Measurements from ENCODE around the gene SGCA.

The SGCA gene

DNA sequence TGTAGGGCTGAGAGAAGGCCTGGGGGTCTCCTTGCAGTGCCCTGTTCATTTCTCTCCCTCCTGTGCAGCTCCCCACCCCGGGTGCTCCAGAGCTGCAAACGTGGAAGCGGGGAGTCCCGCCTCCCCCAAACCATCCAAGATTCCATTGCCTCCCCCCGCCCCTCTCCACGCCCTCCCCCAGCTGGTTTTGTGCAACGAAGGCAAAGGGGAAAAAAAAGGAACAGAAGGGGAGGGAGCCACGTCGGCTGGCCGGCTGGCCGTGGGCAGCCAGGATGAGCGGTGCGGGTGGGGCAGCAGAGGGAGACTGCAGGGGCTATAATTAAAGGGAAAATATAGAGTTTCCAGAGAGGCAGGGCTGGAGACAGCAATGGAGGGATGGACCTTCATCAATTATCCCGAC, 37.3 kb downstream of the SGCA start:
- no peak for DNase-seq (ENCODE audit: low read depth, low spot score)
- no peaks in the 10 kb centered on the region for H3K9me3 ChIP-seq (ENCODE audit: low read depth, low read length)
- TF ChIP-seq EZH2 (IDR thresholded peaks at IDR 0.05) (no peak), POLR2AphosphoS5 (IDR thresholded peaks at IDR 0.05; ENCODE audit: borderline replicate concordance, low read depth, low read length) (no peak)
- H3K4me3 ChIP-seq: no peak overlapping the region
- H3K36me3 ChIP-seq (ENCODE audit: insufficient read depth, low read length): no peaks in the 10 kb centered on the region; the same call in 1 of the 2 replicates
- H3K27ac ChIP-seq: no peak overlapping the region
- H3K9ac ChIP-seq (ENCODE audit: insufficient read length): no peak overlapping the region

DNA sequence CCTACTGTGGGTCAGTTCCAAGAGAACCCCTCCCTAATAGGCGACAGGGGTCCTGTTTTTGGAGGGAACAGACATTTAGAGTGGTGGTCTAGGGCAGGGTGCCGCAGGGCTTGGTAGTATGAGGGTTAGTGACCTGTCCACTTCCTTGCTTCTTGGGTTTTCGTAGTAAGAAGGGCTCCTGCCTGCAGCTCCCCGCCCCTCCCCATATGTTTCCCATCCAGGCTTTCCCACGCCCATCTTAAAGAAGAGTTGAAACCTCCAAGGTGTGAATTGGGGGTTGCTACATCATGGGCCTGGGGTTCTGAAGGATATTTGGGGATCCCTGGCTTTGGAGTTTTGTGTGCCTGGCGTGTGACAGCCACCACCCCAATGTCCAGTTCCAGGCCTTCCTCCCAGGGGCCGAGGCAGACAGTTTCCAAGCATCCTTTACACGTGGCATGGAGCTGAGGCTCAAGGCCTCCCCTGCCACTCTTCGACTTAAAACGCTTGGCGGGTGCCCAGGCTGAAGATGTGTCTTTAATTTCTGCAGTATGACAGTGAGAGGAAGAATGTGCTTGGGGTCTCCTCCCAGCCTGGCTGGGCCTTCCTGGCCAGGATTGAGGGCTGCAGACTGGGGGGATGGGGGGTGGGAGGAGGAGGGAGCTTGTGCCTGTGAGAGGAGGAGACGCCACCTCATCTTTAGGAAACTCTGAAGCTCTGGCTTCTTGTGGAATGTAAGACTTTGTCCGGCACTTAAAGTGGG, 38.0 kb downstream of the SGCA start:
- Histone ChIP-seq H3K27ac (no peak overlapping the region), H3K9me3 (ENCODE audit: low read depth, low read length) (no peaks in the 10 kb centered on the region), H3K36me3 (ENCODE audit: insufficient read depth, low read length) (no peaks in the 10 kb centered on the region), H3K9ac (ENCODE audit: insufficient read length) (no peak overlapping the region), H3K4me3 (no peak overlapping the region)
- DNase-seq (ENCODE audit: low read depth, low spot score): no peak
- TF ChIP-seq EZH2 (IDR thresholded peaks at IDR 0.05): no peak
- TF ChIP-seq FOXP2 (optimal IDR thresholded peaks at IDR 0.05; ENCODE audit: control extremely low read depth, extremely low read length, insufficient read depth): no peak
- no peak for TF ChIP-seq POLR2AphosphoS5 (IDR thresholded peaks at IDR 0.05; ENCODE audit: borderline replicate concordance, low read depth, low read length)

DNA sequence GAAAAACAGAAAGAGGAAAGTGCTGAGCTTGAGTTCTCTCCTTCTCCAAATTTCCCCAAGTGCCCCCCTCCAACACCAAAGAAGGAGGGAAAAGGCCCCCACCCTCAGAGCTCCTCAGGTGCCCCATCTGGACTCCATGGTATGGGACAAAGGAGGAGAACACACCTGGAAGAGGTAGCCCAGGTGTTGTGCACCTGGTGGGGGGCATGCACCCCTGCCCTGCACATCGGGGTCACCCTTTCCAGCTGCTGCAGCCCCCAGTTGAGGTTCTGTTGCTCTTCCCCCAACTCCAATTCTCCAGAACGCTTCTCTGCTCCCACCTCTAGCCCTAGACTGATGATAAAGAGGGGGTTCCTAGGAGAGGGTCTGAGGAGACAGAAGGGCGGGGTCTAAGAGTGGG, 38.6 kb downstream of the SGCA start:
- TF ChIP-seq EZH2 (IDR thresholded peaks at IDR 0.05): no peak
- no peak for TF ChIP-seq POLR2AphosphoS5 (IDR thresholded peaks at IDR 0.05; ENCODE audit: borderline replicate concordance, low read depth, low read length)
- no peak for DNase-seq (ENCODE audit: low read depth, low spot score)
- Histone ChIP-seq H3K9me3 (ENCODE audit: low read depth, low read length) (no peaks in the 10 kb centered on the region), H3K4me3 (no peak overlapping the region), H3K27ac (no peak overlapping the region), H3K36me3 (ENCODE audit: insufficient read depth, low read length) (no peaks in the 10 kb centered on the region), H3K9ac (ENCODE audit: insufficient read length) (no peak overlapping the region)

DNA sequence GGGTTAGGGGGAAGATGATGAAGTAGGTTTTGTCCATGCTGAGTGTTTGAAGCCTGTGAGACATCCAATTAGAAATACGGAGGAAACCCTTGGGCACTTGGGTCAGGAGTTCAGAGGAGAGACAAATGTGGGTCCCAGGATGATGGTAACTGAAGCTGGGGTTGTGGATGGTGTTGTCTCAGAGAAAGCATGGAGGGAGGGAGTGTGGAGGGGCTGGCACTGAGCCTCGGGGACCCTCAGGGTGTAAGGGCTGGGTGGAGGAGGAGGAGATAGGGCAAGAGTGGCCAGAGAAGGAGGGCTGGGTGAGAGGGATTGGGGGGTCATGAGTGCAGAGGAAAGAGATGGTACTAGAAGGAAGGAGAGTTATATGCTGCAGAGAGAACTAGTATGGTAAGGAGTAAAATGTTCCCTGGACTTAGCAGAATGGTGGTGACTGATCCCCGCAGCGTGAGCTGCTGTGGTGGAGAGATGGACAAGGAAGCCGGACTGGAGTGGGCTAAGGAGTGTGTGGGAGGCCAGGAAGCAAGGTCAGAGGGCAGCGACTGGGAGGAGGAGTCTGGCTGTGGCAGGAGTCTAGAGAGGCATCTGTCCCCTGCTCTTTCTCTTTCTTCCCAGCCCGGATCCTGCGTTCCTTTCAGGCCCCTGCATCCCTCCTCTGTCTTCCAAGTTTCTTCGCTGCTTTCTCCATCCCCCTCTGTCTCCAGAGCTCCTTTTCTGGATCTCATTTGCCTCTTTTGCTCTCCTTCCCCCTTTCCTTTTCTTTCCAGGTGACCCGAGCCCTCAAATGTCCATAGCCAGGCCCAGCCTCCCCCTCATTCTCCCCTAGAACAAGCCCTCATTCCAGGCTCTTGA, 39.5 kb downstream of the SGCA start:
- TF ChIP-seq POLR2AphosphoS5 (IDR thresholded peaks at IDR 0.05; ENCODE audit: borderline replicate concordance, low read depth, low read length): no peak
- TF ChIP-seq EZH2 (IDR thresholded peaks at IDR 0.05): no peak
- no peak for TF ChIP-seq FOXP2 (optimal IDR thresholded peaks at IDR 0.05; ENCODE audit: control extremely low read depth, extremely low read length, insufficient read depth)
- H3K4me3 ChIP-seq: no peak overlapping the region
- H3K9me3 ChIP-seq (ENCODE audit: low read depth, low read length): no peaks in the 10 kb centered on the region
- no peak overlapping the region for H3K27ac ChIP-seq
- H3K9ac ChIP-seq (ENCODE audit: insufficient read length): no peak overlapping the region
- H3K36me3 ChIP-seq (ENCODE audit: insufficient read depth, low read length): no peaks in the 10 kb centered on the region
- DNase-seq (ENCODE audit: low read depth, low spot score): no peak

DNA sequence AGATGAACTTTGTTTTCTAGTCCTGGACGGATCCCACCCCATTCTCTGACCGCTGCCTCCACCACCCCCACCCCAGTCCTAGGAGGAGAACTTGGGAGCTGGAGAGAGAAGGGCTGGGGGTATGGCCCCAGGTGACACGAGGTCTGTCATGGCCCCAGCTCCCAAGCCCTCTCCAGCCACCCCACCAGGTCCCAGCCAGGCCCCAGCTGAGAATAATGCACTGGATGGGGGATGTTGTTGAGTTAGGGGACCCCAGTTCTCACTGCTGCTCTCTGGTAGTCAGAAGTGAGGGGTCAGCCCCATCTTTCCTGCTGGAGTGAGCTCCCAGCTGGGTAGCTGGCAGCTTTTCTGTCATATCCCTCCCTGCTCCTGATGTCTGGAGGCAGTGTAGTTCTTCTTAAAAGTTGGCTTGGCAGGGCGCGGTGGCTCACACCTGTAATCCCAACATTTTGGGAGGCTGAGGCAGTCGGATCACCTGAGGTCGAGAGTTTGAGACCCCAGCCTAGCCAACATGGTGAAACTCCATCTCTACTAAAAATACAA, 40.2 kb downstream of the SGCA start:
- H3K36me3 ChIP-seq (ENCODE audit: insufficient read depth, low read length): no peaks in the 10 kb centered on the region
- no peak overlapping the region for H3K4me3 ChIP-seq
- H3K27ac ChIP-seq: no peak overlapping the region
- no peak overlapping the region for H3K9ac ChIP-seq (ENCODE audit: insufficient read length)
- DNase-seq (ENCODE audit: low read depth, low spot score): no peak
- H3K9me3 ChIP-seq (ENCODE audit: low read depth, low read length): no peaks in the 10 kb centered on the region
- TF ChIP-seq POLR2AphosphoS5 (IDR thresholded peaks at IDR 0.05; ENCODE audit: borderline replicate concordance, low read depth, low read length) (no peak), EZH2 (IDR thresholded peaks at IDR 0.05) (no peak), FOXP2 (optimal IDR thresholded peaks at IDR 0.05; ENCODE audit: control extremely low read depth, extremely low read length, insufficient read depth) (no peak)

DNA sequence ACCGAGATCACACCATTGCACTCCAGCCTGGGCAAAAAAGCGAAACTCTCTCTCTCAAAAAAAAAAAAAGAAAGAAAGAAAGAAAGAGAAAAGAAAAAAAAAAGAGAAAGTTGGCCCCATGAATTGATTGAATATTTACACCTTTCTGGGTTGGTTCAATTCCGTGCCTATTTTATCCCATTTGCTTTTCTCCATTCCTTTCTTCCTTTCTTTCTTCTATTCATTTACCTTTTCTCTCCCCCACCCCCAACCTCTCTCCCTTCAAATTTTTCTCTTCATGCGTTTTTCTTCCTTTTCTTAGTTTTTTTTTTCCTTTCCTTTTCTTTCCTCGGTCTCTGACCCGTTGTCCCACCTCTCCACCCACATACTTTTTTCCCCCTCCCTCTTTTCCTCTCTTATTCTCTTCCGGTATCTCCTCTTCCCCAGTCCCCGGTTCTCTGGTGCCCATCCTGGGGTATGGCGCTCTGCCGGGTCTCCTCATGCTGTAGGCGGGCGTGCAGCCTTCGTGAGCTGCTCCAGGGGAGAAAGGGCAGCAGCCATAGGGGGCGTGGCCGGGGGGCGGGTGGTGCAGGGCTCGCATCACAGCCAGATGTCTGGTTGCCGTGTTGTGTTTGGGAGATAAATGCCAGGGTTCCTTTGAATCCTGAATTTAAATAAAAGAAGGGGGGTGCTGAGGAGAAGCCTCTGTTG, 40.9 kb downstream of the SGCA start:
- Histone ChIP-seq H3K9me3 (ENCODE audit: low read depth, low read length) (no peaks in the 10 kb centered on the region), H3K9ac (ENCODE audit: insufficient read length) (no peak overlapping the region), H3K4me3 (no peak overlapping the region)

DNA sequence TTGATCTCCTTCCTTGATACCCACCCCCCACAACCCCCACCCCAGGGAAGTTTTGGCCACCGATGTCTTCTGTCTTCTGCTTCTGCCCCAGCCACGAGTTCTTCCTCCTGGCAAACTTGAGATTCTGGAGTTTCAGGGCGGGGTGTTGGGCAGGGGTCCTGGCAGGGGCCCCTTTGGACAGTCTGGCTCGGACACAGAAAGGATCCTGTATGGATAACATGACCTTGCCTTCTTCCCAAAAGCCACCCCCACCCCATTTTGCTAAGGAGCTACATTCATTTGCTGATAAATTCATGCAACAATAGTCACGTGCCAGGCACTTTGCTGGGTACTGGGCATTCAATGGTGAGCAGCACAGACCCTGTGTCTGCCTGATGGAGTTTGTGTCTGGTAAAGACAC, 41.5 kb downstream of the SGCA start:
- H3K9ac ChIP-seq (ENCODE audit: insufficient read length): no peak overlapping the region
- no peak overlapping the region for H3K27ac ChIP-seq
- H3K4me3 ChIP-seq: no peak overlapping the region
- H3K36me3 ChIP-seq (ENCODE audit: insufficient read depth, low read length): no peaks in the 10 kb centered on the region
- H3K9me3 ChIP-seq (ENCODE audit: low read depth, low read length): no peaks in the 10 kb centered on the region
- no peak for DNase-seq (ENCODE audit: low read depth, low spot score)
- no peak for TF ChIP-seq EZH2 (IDR thresholded peaks at IDR 0.05)
- TF ChIP-seq POLR2AphosphoS5 (IDR thresholded peaks at IDR 0.05; ENCODE audit: borderline replicate concordance, low read depth, low read length): no peak
- no peak for TF ChIP-seq FOXP2 (optimal IDR thresholded peaks at IDR 0.05; ENCODE audit: control extremely low read depth, extremely low read length, insufficient read depth)

More for the DNA sequence above, 40.9 kb downstream of the SGCA start:
- no peak for DNase-seq (ENCODE audit: low read depth, low spot score)
- no peak overlapping the region for H3K27ac ChIP-seq
- no peak for TF ChIP-seq POLR2AphosphoS5 (IDR thresholded peaks at IDR 0.05; ENCODE audit: borderline replicate concordance, low read depth, low read length)
- no peak for TF ChIP-seq FOXP2 (optimal IDR thresholded peaks at IDR 0.05; ENCODE audit: control extremely low read depth, extremely low read length, insufficient read depth)
- no peak for TF ChIP-seq EZH2 (IDR thresholded peaks at IDR 0.05)
- H3K36me3 ChIP-seq (ENCODE audit: insufficient read depth, low read length): no peaks in the 10 kb centered on the region
